GM23338 (cell line): ENCODE results near the gene MAGEA4.

Source experiments
- EZH2 ChIP-seq: fragments of 200-600 bp; sonication (generic); IDR thresholded peaks from one replicate; pipeline ENCODE4 v1.8.0; 2017; ENCODE audit warnings: antibody characterized with exemption, mild to moderate bottlenecking, low read depth; ENCODE audit not compliant: unreplicated experiment
- EZH2phosphoT487 ChIP-seq: fragments of 200-600 bp; sonication (generic); IDR thresholded peaks from one replicate; pipeline ENCODE4 v1.8.1; 2018; ENCODE audit warnings: antibody characterized with exemption; ENCODE audit not compliant: unreplicated experiment
- POLR2AphosphoS5 ChIP-seq: IDR thresholded peaks from 2 replicates; pipeline ENCODE4 v1.6.1; 2016; ENCODE audit warnings: antibody characterized with exemption, low read depth
- ZNF331 ChIP-seq: fragments of 250-450 bp; sonication (Bioruptor Pico); IDR thresholded peaks from 2 replicates; pipeline ENCODE4 v1.5.0; 2020; ENCODE audit warnings: low read depth, mild to moderate bottlenecking, moderate library complexity
- TF ChIP-seq, protein P1 (sequence below): IDR thresholded peaks from one replicate; pipeline ENCODE4 v1.6.1; 2018; ENCODE audit warnings: antibody characterized with exemption; ENCODE audit not compliant: unreplicated experiment
- TF ChIP-seq, protein P2 (sequence below), 2 experiments: fragments of 200-600 bp in 1 of 2; sonication (generic) in 1 of 2; conservative IDR thresholded peaks; 2 replicates each; pipeline versions ENCODE4 v1.5.1 to v1.6.1; 2016 to 2017; ENCODE audit warnings: antibody characterized with exemption in 2 of 2, low read depth in 2 of 2, mild to moderate bottlenecking in 2 of 2, moderate library complexity in 1 of 2

DNA sequence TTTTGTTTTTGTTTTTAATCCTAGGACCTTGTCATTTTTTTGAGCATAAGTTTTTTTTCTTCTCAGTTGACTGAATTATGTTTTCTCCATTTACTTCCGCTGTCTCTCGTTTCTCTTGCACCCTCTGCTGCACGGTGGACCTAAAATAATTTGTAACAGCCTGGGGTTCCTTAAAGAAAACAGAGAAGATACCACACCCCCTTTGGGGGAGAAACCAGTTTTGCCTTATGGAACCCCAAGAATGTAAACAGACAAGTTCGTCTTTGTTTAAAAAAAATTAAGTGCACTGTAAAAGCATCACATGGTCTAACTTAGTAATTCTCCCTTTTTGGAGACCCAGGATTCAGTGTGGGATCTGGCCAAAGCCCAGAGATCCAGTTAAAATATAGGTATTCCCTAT, 32.8 kb upstream of the MAGEA4 start:
- TF ChIP-seq, protein P1, sequence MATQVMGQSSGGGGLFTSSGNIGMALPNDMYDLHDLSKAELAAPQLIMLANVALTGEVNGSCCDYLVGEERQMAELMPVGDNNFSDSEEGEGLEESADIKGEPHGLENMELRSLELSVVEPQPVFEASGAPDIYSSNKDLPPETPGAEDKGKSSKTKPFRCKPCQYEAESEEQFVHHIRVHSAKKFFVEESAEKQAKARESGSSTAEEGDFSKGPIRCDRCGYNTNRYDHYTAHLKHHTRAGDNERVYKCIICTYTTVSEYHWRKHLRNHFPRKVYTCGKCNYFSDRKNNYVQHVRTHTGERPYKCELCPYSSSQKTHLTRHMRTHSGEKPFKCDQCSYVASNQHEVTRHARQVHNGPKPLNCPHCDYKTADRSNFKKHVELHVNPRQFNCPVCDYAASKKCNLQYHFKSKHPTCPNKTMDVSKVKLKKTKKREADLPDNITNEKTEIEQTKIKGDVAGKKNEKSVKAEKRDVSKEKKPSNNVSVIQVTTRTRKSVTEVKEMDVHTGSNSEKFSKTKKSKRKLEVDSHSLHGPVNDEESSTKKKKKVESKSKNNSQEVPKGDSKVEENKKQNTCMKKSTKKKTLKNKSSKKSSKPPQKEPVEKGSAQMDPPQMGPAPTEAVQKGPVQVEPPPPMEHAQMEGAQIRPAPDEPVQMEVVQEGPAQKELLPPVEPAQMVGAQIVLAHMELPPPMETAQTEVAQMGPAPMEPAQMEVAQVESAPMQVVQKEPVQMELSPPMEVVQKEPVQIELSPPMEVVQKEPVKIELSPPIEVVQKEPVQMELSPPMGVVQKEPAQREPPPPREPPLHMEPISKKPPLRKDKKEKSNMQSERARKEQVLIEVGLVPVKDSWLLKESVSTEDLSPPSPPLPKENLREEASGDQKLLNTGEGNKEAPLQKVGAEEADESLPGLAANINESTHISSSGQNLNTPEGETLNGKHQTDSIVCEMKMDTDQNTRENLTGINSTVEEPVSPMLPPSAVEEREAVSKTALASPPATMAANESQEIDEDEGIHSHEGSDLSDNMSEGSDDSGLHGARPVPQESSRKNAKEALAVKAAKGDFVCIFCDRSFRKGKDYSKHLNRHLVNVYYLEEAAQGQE: no peak
- TF ChIP-seq, protein P2, sequence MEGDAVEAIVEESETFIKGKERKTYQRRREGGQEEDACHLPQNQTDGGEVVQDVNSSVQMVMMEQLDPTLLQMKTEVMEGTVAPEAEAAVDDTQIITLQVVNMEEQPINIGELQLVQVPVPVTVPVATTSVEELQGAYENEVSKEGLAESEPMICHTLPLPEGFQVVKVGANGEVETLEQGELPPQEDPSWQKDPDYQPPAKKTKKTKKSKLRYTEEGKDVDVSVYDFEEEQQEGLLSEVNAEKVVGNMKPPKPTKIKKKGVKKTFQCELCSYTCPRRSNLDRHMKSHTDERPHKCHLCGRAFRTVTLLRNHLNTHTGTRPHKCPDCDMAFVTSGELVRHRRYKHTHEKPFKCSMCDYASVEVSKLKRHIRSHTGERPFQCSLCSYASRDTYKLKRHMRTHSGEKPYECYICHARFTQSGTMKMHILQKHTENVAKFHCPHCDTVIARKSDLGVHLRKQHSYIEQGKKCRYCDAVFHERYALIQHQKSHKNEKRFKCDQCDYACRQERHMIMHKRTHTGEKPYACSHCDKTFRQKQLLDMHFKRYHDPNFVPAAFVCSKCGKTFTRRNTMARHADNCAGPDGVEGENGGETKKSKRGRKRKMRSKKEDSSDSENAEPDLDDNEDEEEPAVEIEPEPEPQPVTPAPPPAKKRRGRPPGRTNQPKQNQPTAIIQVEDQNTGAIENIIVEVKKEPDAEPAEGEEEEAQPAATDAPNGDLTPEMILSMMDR (conservative IDR thresholded peaks at IDR 0.05; ENCODE audit: low read depth in 2 of 2): no peak
- no peak for TF ChIP-seq EZH2
- TF ChIP-seq POLR2AphosphoS5: no peak
- no peak for TF ChIP-seq ZNF331 (CRISPR knock-in tag)
- no peak for TF ChIP-seq EZH2phosphoT487
